ENCODE data around the gene CSTPP1.

DNA sequence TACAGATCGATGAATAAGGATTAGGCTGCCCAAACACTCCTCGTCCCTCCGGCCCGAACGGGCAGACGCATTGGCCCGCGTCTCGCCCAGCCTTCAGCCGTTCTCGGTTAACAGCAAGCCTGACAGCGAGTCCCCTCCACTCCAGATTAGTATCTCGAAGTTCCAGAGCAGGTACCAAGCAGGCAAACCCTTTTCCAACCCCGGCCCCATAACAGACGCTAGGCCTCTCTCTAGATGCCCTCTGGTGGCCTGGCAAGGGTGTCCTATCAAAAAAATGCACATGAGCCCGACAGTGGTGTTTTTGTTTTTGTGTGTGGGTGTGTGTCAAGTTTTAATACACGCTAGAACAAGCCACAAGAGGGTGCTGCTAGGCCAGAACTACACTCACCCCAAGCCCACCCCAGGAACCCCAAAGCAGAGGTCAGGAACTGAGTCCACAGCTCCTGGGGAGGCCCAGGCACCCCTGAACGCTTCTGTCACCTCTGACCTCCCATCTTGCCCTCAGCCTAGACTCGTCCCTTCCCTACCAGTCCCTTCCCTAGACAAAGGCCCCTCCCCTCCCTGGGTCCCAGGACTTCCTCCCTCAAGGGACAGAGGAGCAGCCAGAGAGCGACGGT, 240.8 kb downstream of the CSTPP1 start:
- TF ChIP-seq YY1 (IDR thresholded peaks at IDR 0.05; ENCODE audit: insufficient read depth, insufficient read length) (no peak), ZNF274 (IDR thresholded peaks at IDR 0.05; ENCODE audit: low read depth, low read length) (no peak)
